Measurements from ENCODE around the gene AUTS2. TPM values are rescaled to one million over a fixed set of nuclear protein-coding genes. Genes with fewer than 3 reads are reported as not detected.

AUTS2 gene
- total RNA-seq, 2 experiments from 2014 or later = 16.9 to 17.7 TPM

- peaks cover 2% of the 10 kb centered on the region for H3K36me3 Mint-ChIP-seq (ENCODE audit: low read depth)
- POLR2A ChIA-PET = no interaction called here
- peaks cover 34% of the 10 kb centered on the region for H3K27me3 Mint-ChIP-seq
- H3K4me1 Mint-ChIP-seq = peaks cover 13% of the 10 kb centered on the region
- H3K4me3 Mint-ChIP-seq = no peak overlapping the region
- no peak for DNase-seq
- H3K27ac Mint-ChIP-seq = no peak overlapping the region
- H3K9me3 Mint-ChIP-seq = no peaks in the 10 kb centered on the region
- CTCF ChIA-PET = no interaction called here
Measured at GRCh38 chr7:69595415-69595814, 2.9 kb upstream of the AUTS2 start.

GRCh38 chr7:69596056-69596455 is 2.2 kb upstream of the AUTS2 start:
- Mint-ChIP-seq H3K36me3 (ENCODE audit: low read depth) (peaks cover 2% of the 10 kb centered on the region), H3K9me3 (no peaks in the 10 kb centered on the region), H3K4me3 (no peak overlapping the region), H3K4me1 (peaks cover 13% of the 10 kb centered on the region), H3K27ac (no peak overlapping the region), H3K27me3 (peaks cover 34% of the 10 kb centered on the region)
- CTCF ChIA-PET = no interaction called here
- DNase-seq = no peak
- POLR2A ChIA-PET = no interaction called here

- Mint-ChIP-seq H3K4me3 (peak overlapping the region; percentile 50), H3K9me3 (no peaks in the 10 kb centered on the region), H3K27me3 (peaks cover 34% of the 10 kb centered on the region), H3K27ac (no peak overlapping the region), H3K4me1 (peaks cover 13% of the 10 kb centered on the region), H3K36me3 (ENCODE audit: low read depth) (peaks cover 2% of the 10 kb centered on the region)
- ChIA-PET CTCF (no interaction called here), POLR2A (no interaction called here)
- DNase-seq = no peak
Measured at GRCh38 chr7:69596723-69597277, 1.5 kb upstream of the AUTS2 start.

GRCh38 chr7:69597278-69598076 is 798 bp upstream of the AUTS2 start:
- Mint-ChIP-seq H3K4me3 (peak overlapping the region; percentile 50), H3K4me1 (peaks cover 13% of the 10 kb centered on the region), H3K9me3 (no peaks in the 10 kb centered on the region), H3K27ac (no peak overlapping the region), H3K27me3 (peaks cover 32% of the 10 kb centered on the region), H3K36me3 (ENCODE audit: low read depth) (peaks cover 2% of the 10 kb centered on the region)
- no peak for DNase-seq
- ChIA-PET CTCF (no interaction called here), POLR2A (interaction anchor here (0.5 kb wide), 1 partner anchor 1118 kb away, joined by 3 read pairs; no protein-coding TSS in a partner anchor)

GRCh38 chr7:69598487-69599285 is 411 bp downstream of the AUTS2 start:
- Mint-ChIP-seq H3K27me3 (peaks cover 32% of the 10 kb centered on the region), H3K27ac (no peak overlapping the region), H3K4me1 (peaks cover 13% of the 10 kb centered on the region), H3K36me3 (ENCODE audit: low read depth) (peaks cover 2% of the 10 kb centered on the region), H3K9me3 (no peaks in the 10 kb centered on the region), H3K4me3 (peak overlapping the region; percentile 73)
- POLR2A ChIA-PET = no interaction called here
- no peak for DNase-seq
- CTCF ChIA-PET = no interaction called here

GRCh38 chr7:69599286-69599954 is 1.1 kb downstream of the AUTS2 start:
- ChIA-PET POLR2A (no interaction called here), CTCF (no interaction called here)
- H3K4me3 Mint-ChIP-seq = peak overlapping the region; percentile 73

GRCh38 chr7:69599955-69600709 is 1.9 kb downstream of the AUTS2 start:
- peak overlapping the region; percentile 25 for H3K4me3 Mint-ChIP-seq

More at GRCh38 chr7:69599286-69599954, 1.1 kb downstream of the AUTS2 start:
- Mint-ChIP-seq H3K4me1 (peaks cover 13% of the 10 kb centered on the region), H3K27ac (no peak overlapping the region), H3K36me3 (ENCODE audit: low read depth) (peaks cover 2% of the 10 kb centered on the region), H3K27me3 (peaks cover 32% of the 10 kb centered on the region), H3K9me3 (no peaks in the 10 kb centered on the region)
- no peak for DNase-seq

GRCh38 chr7:69600710-69601519 is 2.6 kb downstream of the AUTS2 start:
- peaks cover 27% of the 10 kb centered on the region for H3K27me3 Mint-ChIP-seq
- no peaks in the 10 kb centered on the region for H3K9me3 Mint-ChIP-seq
- H3K27ac Mint-ChIP-seq = no peak overlapping the region
- H3K4me1 Mint-ChIP-seq = peaks cover 13% of the 10 kb centered on the region
- ChIA-PET CTCF (no interaction called here), POLR2A (no interaction called here)
- no peak for DNase-seq
- H3K36me3 Mint-ChIP-seq (ENCODE audit: low read depth) = peaks cover 2% of the 10 kb centered on the region
- no peak overlapping the region for H3K4me3 Mint-ChIP-seq

More at GRCh38 chr7:69599955-69600709, 1.9 kb downstream of the AUTS2 start:
- POLR2A ChIA-PET = no interaction called here
- H3K4me1 Mint-ChIP-seq = peaks cover 13% of the 10 kb centered on the region
- peaks cover 31% of the 10 kb centered on the region for H3K27me3 Mint-ChIP-seq
- peaks cover 2% of the 10 kb centered on the region for H3K36me3 Mint-ChIP-seq (ENCODE audit: low read depth)
- no peak for DNase-seq
- no peak overlapping the region for H3K27ac Mint-ChIP-seq
- CTCF ChIA-PET = no interaction called here
- H3K9me3 Mint-ChIP-seq = no peaks in the 10 kb centered on the region

GRCh38 chr7:69602522-69602921 is 4.2 kb downstream of the AUTS2 start:
- POLR2A ChIA-PET = no interaction called here
- CTCF ChIA-PET = no interaction called here
- H3K9me3 Mint-ChIP-seq = no peaks in the 10 kb centered on the region
- H3K27ac Mint-ChIP-seq = no peak overlapping the region
- no peaks in the 10 kb centered on the region for H3K36me3 Mint-ChIP-seq (ENCODE audit: low read depth)
- H3K4me3 Mint-ChIP-seq = no peak overlapping the region
- DNase-seq = no peak
- H3K4me1 Mint-ChIP-seq = peaks cover 9% of the 10 kb centered on the region
- H3K27me3 Mint-ChIP-seq = peaks cover 15% of the 10 kb centered on the region

- DNase-seq = no peak
- Mint-ChIP-seq H3K36me3 (ENCODE audit: low read depth) (no peaks in the 10 kb centered on the region), H3K4me1 (peaks cover 9% of the 10 kb centered on the region), H3K9me3 (no peaks in the 10 kb centered on the region), H3K27me3 (peaks cover 13% of the 10 kb centered on the region), H3K4me3 (no peak overlapping the region), H3K27ac (no peak overlapping the region)
- CTCF ChIA-PET = no interaction called here
- POLR2A ChIA-PET = no interaction called here
Measured at GRCh38 chr7:69603351-69603750, 5.1 kb downstream of the AUTS2 start.

- H3K9me3 Mint-ChIP-seq = no peaks in the 10 kb centered on the region
- DNase-seq = no peak
- peaks cover 7% of the 10 kb centered on the region for H3K4me1 Mint-ChIP-seq
- H3K27ac Mint-ChIP-seq = no peak overlapping the region
- peaks cover 11% of the 10 kb centered on the region for H3K27me3 Mint-ChIP-seq
- CTCF ChIA-PET = no interaction called here
- no peaks in the 10 kb centered on the region for H3K36me3 Mint-ChIP-seq (ENCODE audit: low read depth)
- POLR2A ChIA-PET = no interaction called here
- no peak overlapping the region for H3K4me3 Mint-ChIP-seq
Measured at GRCh38 chr7:69603937-69604494, 5.7 kb downstream of the AUTS2 start.

- H3K36me3 Mint-ChIP-seq (ENCODE audit: low read depth) = no peaks in the 10 kb centered on the region
- no peak overlapping the region for H3K4me3 Mint-ChIP-seq
- no peak for DNase-seq
- ChIA-PET POLR2A (no interaction called here), CTCF (no interaction called here)
- H3K27me3 Mint-ChIP-seq = peaks cover 5% of the 10 kb centered on the region
- no peaks in the 10 kb centered on the region for H3K9me3 Mint-ChIP-seq
- H3K4me1 Mint-ChIP-seq = peaks cover 2% of the 10 kb centered on the region
- no peak overlapping the region for H3K27ac Mint-ChIP-seq
Measured at GRCh38 chr7:69605070-69605469, 6.8 kb downstream of the AUTS2 start.
